Sigmoid colon (tissue), 7 donors: Measurements from ENCODE around the gene RABEP2. TPM values are rescaled to one million over a fixed set of nuclear protein-coding genes. Genes with fewer than 3 reads are reported as not detected.

Experiments used
- DNase-seq: peaks from one replicate; pipeline ENCODE4 v3.0.0-alpha.2; 2019
- H3K27ac ChIP-seq, 4 donors: fragments of 200-600 bp; sonication (generic); one replicate each; pipeline ENCODE4 v1.5.1; 2016 to 2019; ENCODE audit warnings: mild to moderate bottlenecking in 1 of 4
- H3K27me3 ChIP-seq, 3 donors: fragments of 200-600 bp; sonication (generic); one replicate each; pipeline ENCODE4 v1.5.1; 2019; ENCODE audit warnings: mild to moderate bottlenecking in 1 of 3
- H3K36me3 ChIP-seq, 4 donors: fragments of 200-600 bp; sonication (generic); one replicate each; pipeline ENCODE4 v1.5.1; 2016 to 2019
- H3K4me1 ChIP-seq, 4 donors: fragments of 200-600 bp; sonication (generic); one replicate each; pipeline ENCODE4 v1.5.1; 2017 to 2019
- H3K4me3 ChIP-seq, 4 donors: fragments of 200-600 bp; sonication (generic); one replicate each; pipeline ENCODE4 v1.5.1; 2017 to 2019; ENCODE audit warnings: mild to moderate bottlenecking in 2 of 4, moderate library complexity in 1 of 4
- H3K9me3 ChIP-seq, 4 donors: fragments of 200-600 bp in 3 of 4; sonication (generic) in 3 of 4; one replicate each; pipeline versions ENCODE4 v1.5.1 to v1.6.1; 2013 to 2019
- EP300 ChIP-seq, 4 donors: sonication (generic); formaldehyde crosslinking; IDR thresholded peaks; one replicate each; pipeline ENCODE4 v1.6.1; 2017; ENCODE audit warnings: antibody characterized with exemption in 4 of 4
- POLR2A ChIP-seq, 2 donors: fragments of 450-650 bp; IDR thresholded peaks; one replicate each; pipeline ENCODE4 v1.6.1; 2016; ENCODE audit warnings: antibody characterized with exemption in 2 of 2, mild to moderate bottlenecking in 2 of 2, moderate library complexity in 2 of 2
- POLR2AphosphoS5 ChIP-seq, 4 donors: sonication (generic); formaldehyde crosslinking; IDR thresholded peaks; one replicate each; pipeline ENCODE4 v1.6.1; 2017; ENCODE audit warnings: antibody characterized with exemption in 4 of 4
- WGBS, 2 donors: extraction: QIAGEN DNeasy Blood & Tissue Kit; methylation state at CpG; one replicate each; pipeline ENCODE4 v1.1.7; 2013; 5-methylcytosine and 5-hydroxymethylcytosine counted together
- intact Hi-C: fragments of 100-400 bp; cut with DNase I; formaldehyde crosslinking; loops from one replicate; pipeline ENCODE4 v1.15.1; 2023
- polyA plus RNA-seq, 3 donors: library from polyadenylated mRNA; stranded (reverse); fragments of 200-250 nt; gene quantifications; one replicate each; pipeline ENCODE4 v1.2.3, GENCODE V29; 2013
- total RNA-seq, 4 donors: library from RNA; depleted of rRNA; stranded (reverse); fragments of >200 nt; gene quantifications; one replicate each; pipeline ENCODE4 v1.1.0, GENCODE V29; 2016
- TF ChIP-seq, protein P1 (sequence below), 4 experiments: fragments of 450-650 bp in 3 of 4; fragments of 200-600 bp in 1 of 4; IDR thresholded peaks; one replicate each; pipeline ENCODE4 v1.5.1; 2016 to 2019; ENCODE audit warnings: antibody characterized with exemption in 4 of 4, mild to moderate bottlenecking in 3 of 4, moderate library complexity in 2 of 4
- donor health status: healthy with polysubstance abuse.
- donor health status: Bipolar disorder and iron deficiency.
- donor health status: healthy.

Gene RABEP2
- total and polyA plus RNA-seq, 7 donors, result 9.9 to 48.7 (median 30.0) TPM

DNA sequence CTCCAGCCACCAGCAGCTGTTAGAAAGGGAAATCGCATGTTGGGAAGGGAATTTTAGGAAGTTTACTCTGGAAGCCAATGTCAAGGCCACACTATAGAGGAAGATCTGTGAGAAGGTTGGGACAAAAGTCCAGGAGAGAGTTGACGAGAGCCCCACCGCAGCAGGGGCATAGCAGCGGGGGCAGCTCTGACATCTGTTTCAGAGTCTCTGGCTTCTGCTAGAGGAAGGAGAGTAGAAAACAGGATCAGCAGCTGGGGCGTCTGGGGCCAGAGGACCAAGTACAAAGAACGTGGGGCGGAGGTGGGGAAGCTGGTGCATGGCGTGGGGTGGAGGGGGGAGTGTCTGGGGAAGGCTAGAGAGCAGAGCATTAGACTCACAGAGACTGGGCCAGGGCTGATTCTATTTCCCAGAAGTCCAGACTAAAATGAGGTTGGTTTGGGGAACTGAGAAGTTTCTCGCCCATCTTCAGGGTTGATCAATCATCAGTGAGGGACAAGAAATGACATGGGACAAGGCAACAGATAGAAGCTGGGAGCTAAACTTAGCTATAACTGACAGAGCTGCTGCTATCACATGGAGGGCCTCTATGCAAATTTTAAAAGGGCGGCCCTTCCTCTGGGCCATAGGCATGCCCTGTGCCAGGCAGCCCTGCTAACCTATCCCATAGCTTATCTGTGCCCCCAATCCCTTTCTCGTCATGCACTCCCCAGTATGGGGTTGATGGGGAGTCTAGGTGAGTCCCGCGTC lies 1.2 kb downstream of the RABEP2 start:
- H3K4me3 ChIP-seq, result peak overlapping the region in 2 of 4 donors; percentile 61 to 83
- intact Hi-C loops, result loop anchor here (5.0 kb wide), 1 partner anchor 42 kb away; no protein-coding TSS in a partner anchor
- peaks cover 0 to 12% (median 9%) of the 10 kb centered on the region in 4 donors for H3K4me1 ChIP-seq
- H3K27ac ChIP-seq, result peak overlapping the region; percentile 89 to 98 (median 98)
- 16 to 48% methylated on average over 13 of the region's 13 CpGs for WGBS, 2 donors
- no peak for DNase-seq
- peaks cover 0 to 12% (median 7%) of the 10 kb centered on the region in 4 donors for H3K36me3 ChIP-seq
- no peaks in the 10 kb centered on the region for H3K27me3 ChIP-seq
- H3K9me3 ChIP-seq, result no peaks in the 10 kb centered on the region
- no peak for TF ChIP-seq POLR2A (IDR thresholded peaks at IDR 0.05)
- TF ChIP-seq POLR2AphosphoS5 (IDR thresholded peaks at IDR 0.05), result no peak
- TF ChIP-seq, protein P1, sequence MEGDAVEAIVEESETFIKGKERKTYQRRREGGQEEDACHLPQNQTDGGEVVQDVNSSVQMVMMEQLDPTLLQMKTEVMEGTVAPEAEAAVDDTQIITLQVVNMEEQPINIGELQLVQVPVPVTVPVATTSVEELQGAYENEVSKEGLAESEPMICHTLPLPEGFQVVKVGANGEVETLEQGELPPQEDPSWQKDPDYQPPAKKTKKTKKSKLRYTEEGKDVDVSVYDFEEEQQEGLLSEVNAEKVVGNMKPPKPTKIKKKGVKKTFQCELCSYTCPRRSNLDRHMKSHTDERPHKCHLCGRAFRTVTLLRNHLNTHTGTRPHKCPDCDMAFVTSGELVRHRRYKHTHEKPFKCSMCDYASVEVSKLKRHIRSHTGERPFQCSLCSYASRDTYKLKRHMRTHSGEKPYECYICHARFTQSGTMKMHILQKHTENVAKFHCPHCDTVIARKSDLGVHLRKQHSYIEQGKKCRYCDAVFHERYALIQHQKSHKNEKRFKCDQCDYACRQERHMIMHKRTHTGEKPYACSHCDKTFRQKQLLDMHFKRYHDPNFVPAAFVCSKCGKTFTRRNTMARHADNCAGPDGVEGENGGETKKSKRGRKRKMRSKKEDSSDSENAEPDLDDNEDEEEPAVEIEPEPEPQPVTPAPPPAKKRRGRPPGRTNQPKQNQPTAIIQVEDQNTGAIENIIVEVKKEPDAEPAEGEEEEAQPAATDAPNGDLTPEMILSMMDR (IDR thresholded peaks at IDR 0.05), result no peak
- TF ChIP-seq EP300 (IDR thresholded peaks at IDR 0.05), result no peak

DNA sequence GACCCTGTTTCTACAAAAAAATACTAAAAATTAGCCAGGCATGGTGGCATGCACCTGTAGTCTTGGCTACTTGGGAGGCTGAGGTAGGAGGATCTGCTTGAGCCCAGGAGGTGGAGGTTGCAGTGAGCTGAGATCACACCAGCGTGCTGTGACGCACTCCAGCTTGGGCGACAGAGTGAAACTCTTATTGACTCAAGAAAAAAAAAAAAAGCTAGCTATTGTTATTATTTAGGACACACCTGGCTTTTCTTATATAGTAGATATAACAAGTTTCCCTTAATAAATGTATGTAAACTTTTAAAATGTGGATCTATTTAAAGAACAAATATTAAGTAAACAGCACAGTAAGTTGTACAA lies 1.8 kb downstream of the RABEP2 start:
- intact Hi-C loops, result loop anchor here (5.0 kb wide), 1 partner anchor 41 kb away; no protein-coding TSS in a partner anchor
- 42 to 59% methylated on average over 3 of the region's 3 CpGs for WGBS, 2 donors

DNA sequence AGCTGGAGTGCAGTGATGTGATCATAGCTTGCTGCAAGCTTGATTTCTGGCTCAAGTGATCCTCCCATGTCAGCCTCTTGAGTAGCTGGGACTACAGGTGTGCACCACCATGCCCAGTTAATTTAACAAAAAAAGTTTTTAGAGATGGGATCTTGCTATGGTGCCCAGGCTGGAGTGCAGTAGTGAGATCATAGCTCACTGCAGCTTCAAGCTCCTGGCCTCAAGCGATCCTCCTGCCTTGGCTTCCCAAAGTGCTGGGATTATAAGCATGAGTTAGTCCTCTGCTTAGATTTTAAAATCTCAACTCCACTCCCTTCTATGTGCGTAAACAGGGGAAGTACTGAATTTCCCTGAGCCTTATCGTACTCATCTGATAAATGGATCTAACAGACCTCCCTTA lies 6.3 kb downstream of the RABEP2 start:
- H3K27me3 ChIP-seq, result no peaks in the 10 kb centered on the region
- DNase-seq, result no peak
- no peaks in the 10 kb centered on the region for H3K4me1 ChIP-seq
- intact Hi-C loops, result no loop called here
- no peaks in the 10 kb centered on the region for H3K9me3 ChIP-seq
- no peak for TF ChIP-seq EP300 (IDR thresholded peaks at IDR 0.05)
- no peak for TF ChIP-seq POLR2AphosphoS5 (IDR thresholded peaks at IDR 0.05)
- TF ChIP-seq, protein P1 (IDR thresholded peaks at IDR 0.05), result no peak
- no peak for TF ChIP-seq POLR2A (IDR thresholded peaks at IDR 0.05)
- H3K27ac ChIP-seq, result no peak overlapping the region
- H3K36me3 ChIP-seq, result peaks cover 0 to 45% (median 23%) of the 10 kb centered on the region in 4 donors
- H3K4me3 ChIP-seq, result no peak overlapping the region
- 98% methylated on average over 3 of the region's 3 CpGs for WGBS, 2 donors

More for the DNA sequence above, 1.8 kb downstream of the RABEP2 start:
- Histone ChIP-seq H3K4me3 (no peak overlapping the region), H3K9me3 (no peaks in the 10 kb centered on the region), H3K4me1 (peaks cover 0 to 12% (median 9%) of the 10 kb centered on the region in 4 donors), H3K27me3 (no peaks in the 10 kb centered on the region), H3K36me3 (peaks cover 0 to 18% (median 8%) of the 10 kb centered on the region in 4 donors), H3K27ac (no peak overlapping the region)
- no peak for TF ChIP-seq EP300 (IDR thresholded peaks at IDR 0.05)
- no peak for TF ChIP-seq POLR2A (IDR thresholded peaks at IDR 0.05)
- TF ChIP-seq POLR2AphosphoS5 (IDR thresholded peaks at IDR 0.05), result no peak
- TF ChIP-seq, protein P1 (IDR thresholded peaks at IDR 0.05), result no peak
- no peak for DNase-seq

DNA sequence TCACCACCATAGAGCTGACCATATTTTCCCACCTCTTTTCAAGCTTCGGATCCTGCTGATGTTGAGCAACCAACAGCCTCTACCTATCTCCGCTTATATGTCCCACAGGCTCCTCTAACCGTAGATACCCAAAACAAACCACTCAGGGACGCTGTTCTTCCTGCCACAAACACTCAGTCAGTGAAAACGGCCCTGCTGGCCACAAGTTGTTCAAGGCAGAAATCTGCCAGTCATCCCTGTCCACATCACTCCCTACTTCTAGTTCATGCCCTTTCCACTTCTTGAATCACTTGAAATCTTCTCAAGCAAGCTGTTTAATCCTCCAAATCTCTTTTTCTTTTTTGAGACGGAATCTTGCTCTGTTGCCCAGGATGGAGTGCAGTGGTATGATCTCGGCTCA lies 7.9 kb downstream of the RABEP2 start:
- intact Hi-C loops, result no loop called here
- 93 to 94% methylated on average over 7 of the region's 7 CpGs for WGBS, 2 donors

More for the DNA sequence above, 7.9 kb downstream of the RABEP2 start:
- Histone ChIP-seq H3K36me3 (peaks cover 0 to 54% (median 25%) of the 10 kb centered on the region in 4 donors), H3K4me3 (no peak overlapping the region), H3K9me3 (no peaks in the 10 kb centered on the region), H3K4me1 (no peaks in the 10 kb centered on the region), H3K27ac (no peak overlapping the region), H3K27me3 (no peaks in the 10 kb centered on the region)
- no peak for DNase-seq
- TF ChIP-seq POLR2AphosphoS5 (IDR thresholded peaks at IDR 0.05) (no peak), EP300 (IDR thresholded peaks at IDR 0.05) (no peak), POLR2A (IDR thresholded peaks at IDR 0.05) (no peak)
- TF ChIP-seq, protein P1 (IDR thresholded peaks at IDR 0.05), result no peak
